TTC549 (cell line): ENCODE results near the gene CCDC92B.

ENCODE experiments used
- FAIRE-seq: peaks from 2 replicates; lab custom pipeline; 2012; peaks lifted over from hg19 to GRCh38; lab: Jason Lieb, UNC

CCDC92B gene

GRCh38 chr17:2719861-2720260, 29.6 kb downstream of the CCDC92B start:
- no peak for FAIRE-seq

GRCh38 chr17:2718150-2718938, 31.1 kb downstream of the CCDC92B start:
- no peak for FAIRE-seq

- no peak for FAIRE-seq
These were observed 32.8 kb downstream of the CCDC92B start for GRCh38 chr17:2716649-2717048.

GRCh38 chr17:2713881-2714280, 35.6 kb downstream of the CCDC92B start:
- no peak for FAIRE-seq

- no peak for FAIRE-seq
These were observed 37.0 kb downstream of the CCDC92B start for GRCh38 chr17:2712300-2713043.

GRCh38 chr17:2711608-2712299, 37.7 kb downstream of the CCDC92B start, which contains the start of gene CLUH:
TSS of gene CLUH (minus strand) at chr17:2711764. CDS start at chr17:2711661, 103 bp downstream.
- FAIRE-seq, result no peak

GRCh38 chr17:2710803-2711607, 38.4 kb downstream of the CCDC92B start:
- FAIRE-seq, result no peak

- FAIRE-seq, result no peak
These were observed 39.2 kb downstream of the CCDC92B start for GRCh38 chr17:2710071-2710802.

- FAIRE-seq, result no peak
These were observed 40.2 kb downstream of the CCDC92B start for GRCh38 chr17:2709183-2709661.

- no peak for FAIRE-seq
These were observed 40.8 kb downstream of the CCDC92B start for GRCh38 chr17:2708585-2709182.

GRCh38 chr17:2707721-2708584, 41.5 kb downstream of the CCDC92B start:
- no peak for FAIRE-seq

GRCh38 chr17:2706911-2707510, 42.4 kb downstream of the CCDC92B start:
- FAIRE-seq, result no peak

GRCh38 chr17:2705888-2706795, 43.3 kb downstream of the CCDC92B start:
- no peak for FAIRE-seq

- no peak for FAIRE-seq
These were observed 44.2 kb downstream of the CCDC92B start for GRCh38 chr17:2705263-2705662.

GRCh38 chr17:2704890-2705248, 44.6 kb downstream of the CCDC92B start:
- no peak for FAIRE-seq

GRCh38 chr17:2704031-2704889, 45.2 kb downstream of the CCDC92B start:
- no peak for FAIRE-seq

- FAIRE-seq, result no peak
These were observed 45.8 kb downstream of the CCDC92B start for GRCh38 chr17:2703606-2704005.
